GM12864 (cell line): ENCODE results near the gene OR7A17.

ENCODE experiments used
- DNase-seq: peaks from one replicate; pipeline ENCODE4 v3.0.0-alpha.2; 2011; ENCODE audit warnings: low read depth
- H3K4me3 ChIP-seq: 2 replicates; pipeline ENCODE4 v1.5.1; 2011; ENCODE audit warnings: mild to moderate bottlenecking, low read depth, low read length, control low read depth
- TF ChIP-seq, protein P1 (sequence below): IDR thresholded peaks from 2 replicates; pipeline ENCODE4 v1.5.1; 2011; ENCODE audit warnings: low read depth, mild to moderate bottlenecking, moderate library complexity, low read length, control low read depth, inconsistent platforms; ENCODE audit errors: missing control alignments

Gene OR7A17

DNA sequence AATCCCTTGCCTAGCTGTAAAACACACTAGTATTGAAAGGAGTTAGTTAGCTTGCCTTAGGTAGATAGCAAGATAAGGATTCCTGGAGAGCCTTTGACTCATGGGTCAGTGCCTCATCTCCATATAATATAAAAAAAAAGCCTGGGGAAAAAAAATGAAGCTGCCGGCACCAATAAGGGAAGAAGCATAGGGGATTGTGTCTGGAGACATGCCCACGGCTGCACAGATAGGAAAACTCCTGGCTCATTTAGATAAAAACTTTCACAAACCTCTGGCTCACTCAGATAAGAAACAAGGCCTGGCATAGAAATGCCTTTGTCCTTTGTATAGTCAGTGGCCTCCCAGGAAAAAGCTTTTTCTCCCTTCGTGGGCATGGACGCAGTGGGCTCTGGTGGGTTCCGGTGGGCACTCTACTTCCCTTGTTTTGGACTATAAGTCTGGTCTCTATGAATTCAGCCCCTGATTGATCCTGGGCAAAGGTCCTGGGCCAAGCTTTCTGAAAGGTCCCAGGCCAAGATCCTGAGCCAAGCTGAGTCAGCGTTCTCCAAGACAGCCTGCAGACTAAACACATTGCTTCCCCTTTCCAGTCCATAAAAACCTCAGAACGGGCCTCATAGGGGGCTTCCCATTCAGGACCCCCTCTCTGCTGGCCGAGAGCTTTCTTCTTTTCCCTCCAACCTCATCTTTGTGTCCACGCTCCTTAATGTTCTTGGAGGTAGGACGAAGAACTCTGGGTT, 4.9 kb upstream of the OR7A17 start:
- DNase-seq: no peak
- TF ChIP-seq, protein P1, sequence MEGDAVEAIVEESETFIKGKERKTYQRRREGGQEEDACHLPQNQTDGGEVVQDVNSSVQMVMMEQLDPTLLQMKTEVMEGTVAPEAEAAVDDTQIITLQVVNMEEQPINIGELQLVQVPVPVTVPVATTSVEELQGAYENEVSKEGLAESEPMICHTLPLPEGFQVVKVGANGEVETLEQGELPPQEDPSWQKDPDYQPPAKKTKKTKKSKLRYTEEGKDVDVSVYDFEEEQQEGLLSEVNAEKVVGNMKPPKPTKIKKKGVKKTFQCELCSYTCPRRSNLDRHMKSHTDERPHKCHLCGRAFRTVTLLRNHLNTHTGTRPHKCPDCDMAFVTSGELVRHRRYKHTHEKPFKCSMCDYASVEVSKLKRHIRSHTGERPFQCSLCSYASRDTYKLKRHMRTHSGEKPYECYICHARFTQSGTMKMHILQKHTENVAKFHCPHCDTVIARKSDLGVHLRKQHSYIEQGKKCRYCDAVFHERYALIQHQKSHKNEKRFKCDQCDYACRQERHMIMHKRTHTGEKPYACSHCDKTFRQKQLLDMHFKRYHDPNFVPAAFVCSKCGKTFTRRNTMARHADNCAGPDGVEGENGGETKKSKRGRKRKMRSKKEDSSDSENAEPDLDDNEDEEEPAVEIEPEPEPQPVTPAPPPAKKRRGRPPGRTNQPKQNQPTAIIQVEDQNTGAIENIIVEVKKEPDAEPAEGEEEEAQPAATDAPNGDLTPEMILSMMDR: no peak

DNA sequence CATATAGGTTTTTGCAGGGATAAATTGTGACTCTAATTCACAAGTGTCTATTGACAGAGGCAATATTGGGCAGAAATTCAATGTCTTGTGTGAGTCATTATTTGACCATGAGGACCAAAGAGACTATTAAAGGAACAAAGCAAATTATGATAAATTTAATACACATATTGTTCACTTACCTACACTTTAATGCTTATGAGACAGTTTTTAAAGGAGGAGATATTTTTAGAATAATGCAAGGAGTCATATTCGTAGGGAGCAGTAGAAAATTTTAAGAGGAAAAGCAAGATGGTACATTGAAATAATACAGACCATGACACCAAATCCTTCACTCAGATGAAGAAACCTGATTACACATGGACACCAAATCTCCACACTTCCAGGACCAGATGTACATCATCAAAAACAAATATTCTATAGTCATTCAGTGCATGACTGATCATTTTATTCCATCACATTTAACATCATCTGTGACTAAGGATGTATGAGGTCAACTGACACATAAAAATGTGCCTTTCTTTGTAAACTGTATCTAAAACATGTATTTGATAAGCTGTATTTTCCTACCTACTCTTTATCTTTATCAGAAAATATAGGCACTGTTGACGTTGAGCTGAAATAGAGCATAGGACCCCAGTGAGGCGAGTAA, 4.2 kb upstream of the OR7A17 start:
- TF ChIP-seq, protein P1: no peak
- no peak for DNase-seq

More for the DNA sequence above, 4.9 kb upstream of the OR7A17 start:
- no peak overlapping the region for H3K4me3 ChIP-seq

GRCh38 chr19:14871619-14872230, 14.2 kb downstream of the OR7A17 start:
- TF ChIP-seq, protein P1: peak; percentile 35
- DNase-seq: no peak
- H3K4me3 ChIP-seq: no peak overlapping the region

More for the DNA sequence above, 4.2 kb upstream of the OR7A17 start:
- H3K4me3 ChIP-seq: no peak overlapping the region

DNA sequence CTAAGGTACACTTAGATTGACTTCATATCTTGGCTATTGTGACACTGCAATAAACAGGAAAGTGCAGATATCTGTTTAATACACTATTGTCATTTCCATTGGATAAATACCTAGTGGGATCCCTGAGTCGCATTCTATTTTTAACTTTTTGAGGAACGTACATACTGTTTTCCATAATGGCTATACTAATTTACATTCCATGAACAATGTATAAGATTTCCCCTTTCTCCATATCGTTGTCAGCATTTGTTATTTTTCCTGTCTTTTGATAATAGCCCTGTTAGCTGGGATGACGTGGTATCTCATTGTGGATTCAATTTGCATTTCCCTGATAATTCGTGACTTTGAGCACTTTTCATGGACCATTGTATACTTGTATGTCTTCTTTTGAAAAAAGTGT, 17.4 kb downstream of the OR7A17 start:
- TF ChIP-seq, protein P1: no peak
- no peak for DNase-seq
- no peak overlapping the region for H3K4me3 ChIP-seq

- TF ChIP-seq, protein P1: no peak
- no peak for DNase-seq
- H3K4me3 ChIP-seq: no peak within 1 kb of the TSS
Measured at GRCh38 chr19:14848822-14849221, 37.1 kb downstream of the OR7A17 start, which contains the start of gene OR7A10. Gene OR7A10 (minus strand): TSS chr19:14848922. CDS start chr19:14841877, 7,045 bp downstream.

- DNase-seq: no peak
- H3K4me3 ChIP-seq: no peak overlapping the region
- TF ChIP-seq, protein P1: no peak
Measured at GRCh38 chr19:14843578-14843977, 42.4 kb downstream of the OR7A17 start.
